Testis (tissue), 3 donors: ENCODE results near the gene XYLT1. TPM values are rescaled to one million over a fixed set of nuclear protein-coding genes. Genes with fewer than 3 reads are reported as not detected.

Experiments
- DNase-seq: peaks from one replicate; pipeline ENCODE4 v3.0.0-alpha.2; 2019
- H3K27ac ChIP-seq, 2 donors: fragments of 200-600 bp; sonication (generic); one replicate each; pipeline ENCODE4 v1.5.1; 2019
- H3K27me3 ChIP-seq: fragments of 200-600 bp; sonication (generic); one replicate; pipeline ENCODE4 v1.5.1; 2019
- H3K36me3 ChIP-seq: fragments of 200-600 bp; sonication (generic); one replicate; pipeline ENCODE4 v1.5.1; 2017; ENCODE audit warnings: low read depth; ENCODE audit errors: missing control alignments
- H3K4me1 ChIP-seq: fragments of 200-600 bp; sonication (generic); one replicate; pipeline ENCODE4 v1.5.1; 2019
- H3K4me3 ChIP-seq, 2 donors: fragments of 200-600 bp; sonication (generic); one replicate each; pipeline ENCODE4 v1.5.1; 2017 to 2019
- H3K9me3 ChIP-seq: fragments of 200-600 bp; sonication (generic); one replicate; pipeline ENCODE4 v1.5.1; 2017
- CTCF ChIP-seq, 3 experiments: fragments of 450-650 bp in 2 of 3; fragments of 200-600 bp in 1 of 3; sonication (generic) in 1 of 3; IDR thresholded peaks; one replicate each; pipeline ENCODE4 v1.5.1; 2016 to 2019; ENCODE audit warnings: antibody characterized with exemption in 3 of 3, mild to moderate bottlenecking in 2 of 3, moderate library complexity in 1 of 3
- POLR2A ChIP-seq: fragments of 450-650 bp; IDR thresholded peaks from one replicate; pipeline ENCODE4 v1.6.1; 2017; ENCODE audit warnings: antibody characterized with exemption, mild to moderate bottlenecking, moderate library complexity
- WGBS, 2 donors: methylation state at CpG; one replicate each; pipeline ENCODE4 v1.1.5; 2018; 5-methylcytosine and 5-hydroxymethylcytosine counted together
- intact Hi-C: fragments of 100-400 bp; cut with DNase I; formaldehyde crosslinking; loops from one replicate; pipeline ENCODE4 v1.15.1; 2023; ENCODE audit warnings: low total_unique reads
- polyA plus RNA-seq: library from polyadenylated mRNA; stranded (reverse); fragments of 350-450 nt; fragmentation: Illumina TruSeq; extraction: RNeasy Lipid Tissue Mini Kit (QIAGEN cat#74804); gene quantifications from one replicate; pipeline ENCODE4 v1.2.3, GENCODE V29; 2014; ENCODE audit warnings: low read depth, low replicate concordance; ENCODE audit not compliant: insufficient read depth
- total RNA-seq, 2 donors: library from RNA; depleted of rRNA; stranded (reverse); fragments of >200 nt; gene quantifications; one replicate each; pipeline ENCODE4 v1.2.3, GENCODE V29; 2016

Gene XYLT1
- total and polyA plus RNA-seq, 3 donors from 2014 or later, result 6.5 to 20.7 (median 13.6) TPM

- intact Hi-C loops, result no loop called here
- TF ChIP-seq CTCF (IDR thresholded peaks at IDR 0.05) (no peak), POLR2A (no peak)
- no peaks in the 10 kb centered on the region for H3K27me3 ChIP-seq
- WGBS, 2 donors, result 55 to 57% methylated on average over 11 of the region's 11 CpGs
- peaks cover 24% of the 10 kb centered on the region for H3K4me1 ChIP-seq
- DNase-seq, result no peak
- H3K27ac ChIP-seq, result peak overlapping the region in 1 of 2 donors; percentile 73
- no peak overlapping the region for H3K4me3 ChIP-seq
- no peaks in the 10 kb centered on the region for H3K9me3 ChIP-seq
- no peaks in the 10 kb centered on the region for H3K36me3 ChIP-seq
These were observed 93.1 kb downstream of the XYLT1 start for GRCh38 chr16:17377360-17378324.

GRCh38 chr16:17375461-17376304 lies 95.1 kb downstream of the XYLT1 start:
- 69 to 73% methylated on average over 14 to 17 of the region's 17 CpGs for WGBS, 2 donors
- intact Hi-C loops, result no loop called here
- Histone ChIP-seq H3K27ac (peak overlapping the region in 1 of 2 donors; percentile 23), H3K9me3 (no peaks in the 10 kb centered on the region), H3K36me3 (no peaks in the 10 kb centered on the region), H3K27me3 (no peaks in the 10 kb centered on the region), H3K4me3 (no peak overlapping the region), H3K4me1 (peaks cover 31% of the 10 kb centered on the region)
- TF ChIP-seq POLR2A (no peak), CTCF (IDR thresholded peaks at IDR 0.05) (no peak)
- no peak for DNase-seq

- TF ChIP-seq CTCF (IDR thresholded peaks at IDR 0.05) (no peak), POLR2A (no peak)
- peaks cover 36% of the 10 kb centered on the region for H3K4me1 ChIP-seq
- WGBS, 2 donors, result 85 to 95% methylated on average over 3 of the region's 3 CpGs
- no peaks in the 10 kb centered on the region for H3K36me3 ChIP-seq
- no peaks in the 10 kb centered on the region for H3K27me3 ChIP-seq
- DNase-seq, result no peak
- no peak overlapping the region for H3K4me3 ChIP-seq
- no peaks in the 10 kb centered on the region for H3K9me3 ChIP-seq
- intact Hi-C loops, result no loop called here
- no peak overlapping the region for H3K27ac ChIP-seq
These were observed 96.0 kb downstream of the XYLT1 start for GRCh38 chr16:17374668-17375255.

- Histone ChIP-seq H3K27me3 (no peaks in the 10 kb centered on the region), H3K27ac (no peak overlapping the region), H3K36me3 (no peaks in the 10 kb centered on the region), H3K4me1 (peaks cover 28% of the 10 kb centered on the region), H3K4me3 (no peak overlapping the region), H3K9me3 (no peaks in the 10 kb centered on the region)
- 90 to 96% methylated on average over 3 of the region's 3 CpGs for WGBS, 2 donors
- no peak for TF ChIP-seq CTCF (IDR thresholded peaks at IDR 0.05)
- TF ChIP-seq POLR2A, result no peak
- intact Hi-C loops, result no loop called here
- no peak for DNase-seq
These were observed 97.2 kb downstream of the XYLT1 start for GRCh38 chr16:17373533-17373932.
